Mesothelial cell of epicardium (in vitro differentiated cells): ENCODE results near the gene TMEM108. TPM values are rescaled to one million over a fixed set of nuclear protein-coding genes. Genes with fewer than 3 reads are reported as not detected.

Experiments used
- DNase-seq, 2 experiments: peaks; one replicate each; pipeline ENCODE4 v3.0.0; 2021; ENCODE audit warnings: low spot score in 2 of 2; ENCODE audit not compliant: unreplicated experiment in 2 of 2
- H3K27ac Mint-ChIP-seq: 2 replicates; pipeline ENCODE4 v1.8.0; 2021; ENCODE audit warnings: mixed read lengths
- H3K27me3 Mint-ChIP-seq: 2 replicates; pipeline ENCODE4 v1.8.0; 2021; ENCODE audit warnings: low read depth, mixed read lengths
- H3K36me3 Mint-ChIP-seq: 2 replicates; pipeline ENCODE4 v1.8.0; 2021; ENCODE audit warnings: mixed read lengths
- H3K4me1 Mint-ChIP-seq: 2 replicates; pipeline ENCODE4 v1.8.0; 2021; ENCODE audit warnings: mixed read lengths
- H3K4me3 Mint-ChIP-seq: 2 replicates; pipeline ENCODE4 v1.8.0; 2021; ENCODE audit warnings: mild to moderate bottlenecking, moderate library complexity, mixed read lengths
- H3K9me3 Mint-ChIP-seq: 2 replicates; pipeline ENCODE4 v1.8.0; 2021; ENCODE audit warnings: mixed read lengths
- CTCF ChIP-seq: fragments of 200-600 bp; sonication (generic); IDR thresholded peaks from one replicate; pipeline ENCODE4 v1.5.0; 2021; ENCODE audit warnings: antibody characterized with exemption; ENCODE audit not compliant: unreplicated experiment
- total RNA-seq: library from RNA; stranded (reverse); gene quantifications from 3 replicates; pipeline ENCODE4 v1.2.1, GENCODE V29; 2021

Gene TMEM108
- total RNA-seq, 1 donor from 2014 or later, result 17.3 TPM

DNA sequence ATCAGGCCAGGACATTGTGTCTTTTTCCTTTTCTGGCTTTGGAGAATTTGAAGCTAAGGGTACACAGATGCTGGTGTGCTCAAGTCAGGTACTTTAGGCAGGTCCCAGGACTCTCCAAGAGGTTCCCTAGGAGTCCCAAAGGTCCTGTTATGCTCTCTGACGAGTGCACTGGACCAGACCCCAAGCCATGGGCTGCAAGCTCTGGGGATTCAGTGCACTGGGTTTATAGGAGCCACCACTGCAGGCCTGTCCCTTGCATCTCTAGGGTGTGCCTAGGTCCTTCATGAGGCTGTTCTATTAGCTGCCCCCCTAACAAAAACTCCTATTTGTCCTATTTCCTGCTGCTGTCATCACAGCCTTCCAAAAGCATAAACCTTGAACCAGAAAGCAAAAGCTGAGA is 329.8 kb downstream of the TMEM108 start:
- H3K4me3 Mint-ChIP-seq, result no peak overlapping the region
- H3K4me1 Mint-ChIP-seq, result no peaks in the 10 kb centered on the region
- no peak for DNase-seq
- no peaks in the 10 kb centered on the region for H3K36me3 Mint-ChIP-seq
- no peak overlapping the region for H3K27ac Mint-ChIP-seq
- TF ChIP-seq CTCF, result no peak
- peaks cover 6% of the 10 kb centered on the region for H3K27me3 Mint-ChIP-seq
- H3K9me3 Mint-ChIP-seq, result no peaks in the 10 kb centered on the region

- no peak for TF ChIP-seq CTCF
- H3K9me3 Mint-ChIP-seq, result no peaks in the 10 kb centered on the region
- DNase-seq, result no peak
- peaks cover 6% of the 10 kb centered on the region for H3K27me3 Mint-ChIP-seq
- no peaks in the 10 kb centered on the region for H3K4me1 Mint-ChIP-seq
- no peak overlapping the region for H3K4me3 Mint-ChIP-seq
- H3K27ac Mint-ChIP-seq, result no peak overlapping the region
- no peaks in the 10 kb centered on the region for H3K36me3 Mint-ChIP-seq
Observed at GRCh38 chr3:133368371-133369067, 330.3 kb downstream of the TMEM108 start.

DNA sequence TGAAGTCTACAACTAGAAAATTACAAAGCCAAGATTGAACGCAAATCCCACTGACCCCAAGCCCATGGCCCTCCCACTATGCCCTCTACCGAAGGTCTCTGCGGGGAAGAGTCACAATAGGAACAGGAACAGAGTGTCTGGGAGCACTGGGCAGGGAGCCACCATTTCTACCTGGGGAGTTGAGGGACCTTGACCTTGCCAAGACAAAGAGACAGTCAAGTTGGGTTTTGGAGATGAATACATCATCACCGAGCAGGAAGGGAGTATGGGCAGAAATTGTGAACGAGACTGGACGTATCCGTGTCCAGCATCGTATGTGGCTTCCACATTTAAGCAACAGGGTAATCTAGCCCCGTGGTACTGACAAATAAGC is 330.9 kb downstream of the TMEM108 start:
- no peak for DNase-seq
- H3K4me1 Mint-ChIP-seq, result no peaks in the 10 kb centered on the region
- no peaks in the 10 kb centered on the region for H3K9me3 Mint-ChIP-seq
- H3K4me3 Mint-ChIP-seq, result no peak overlapping the region
- peaks cover 6% of the 10 kb centered on the region for H3K27me3 Mint-ChIP-seq
- no peak for TF ChIP-seq CTCF
- no peak overlapping the region for H3K27ac Mint-ChIP-seq
- H3K36me3 Mint-ChIP-seq, result no peaks in the 10 kb centered on the region

- H3K4me3 Mint-ChIP-seq, result no peak overlapping the region
- no peaks in the 10 kb centered on the region for H3K4me1 Mint-ChIP-seq
- H3K27me3 Mint-ChIP-seq, result peaks cover 4% of the 10 kb centered on the region
- no peak for TF ChIP-seq CTCF
- H3K27ac Mint-ChIP-seq, result no peak overlapping the region
- H3K36me3 Mint-ChIP-seq, result no peaks in the 10 kb centered on the region
- no peaks in the 10 kb centered on the region for H3K9me3 Mint-ChIP-seq
- DNase-seq, result no peak
Observed at GRCh38 chr3:133371181-133371580, 333.0 kb downstream of the TMEM108 start.

GRCh38 chr3:133371676-133372075 is 333.5 kb downstream of the TMEM108 start:
- Mint-ChIP-seq H3K27me3 (peaks cover 4% of the 10 kb centered on the region), H3K27ac (no peak overlapping the region), H3K36me3 (no peaks in the 10 kb centered on the region), H3K4me1 (no peaks in the 10 kb centered on the region), H3K9me3 (no peaks in the 10 kb centered on the region), H3K4me3 (no peak overlapping the region)
- TF ChIP-seq CTCF, result no peak
- no peak for DNase-seq
